HEK293 (cell line): ENCODE results near the gene ODF2.

Source experiments
- GFI1B ChIP-seq: fragments of 450-650 bp; formaldehyde crosslinking; IDR thresholded peaks from 2 replicates; pipeline ENCODE4 v1.5.1; 2016; ENCODE audit warnings: missing biosample characterization, missing genetic modification characterization
- GLI4 ChIP-seq: fragments of 450-650 bp; formaldehyde crosslinking; IDR thresholded peaks from 2 replicates; pipeline ENCODE4 v1.5.1; 2016; ENCODE audit warnings: missing biosample characterization, missing genetic modification characterization
- HOXD13 ChIP-seq: sonication (generic); formaldehyde crosslinking; IDR thresholded peaks from 2 replicates; pipeline ENCODE4 v1.8.0; 2022; ENCODE audit warnings: missing genetic modification reagents, borderline replicate concordance
- KLF8 ChIP-seq: fragments of 450-650 bp; formaldehyde crosslinking; IDR thresholded peaks from 2 replicates; pipeline ENCODE4 v1.5.1; 2016; ENCODE audit warnings: missing biosample characterization, missing genetic modification characterization
- MYNN ChIP-seq: fragments of 450-650 bp; formaldehyde crosslinking; IDR thresholded peaks from 2 replicates; pipeline ENCODE4 v1.5.1; 2016; ENCODE audit warnings: missing biosample characterization, missing genetic modification characterization, borderline replicate concordance
- MZF1 ChIP-seq: fragments of 450-650 bp; formaldehyde crosslinking; IDR thresholded peaks from 2 replicates; pipeline ENCODE4 v1.5.1; 2017; ENCODE audit warnings: missing biosample characterization, missing genetic modification characterization, borderline replicate concordance
- SCRT1 ChIP-seq: fragments of 450-650 bp; formaldehyde crosslinking; IDR thresholded peaks from 2 replicates; pipeline ENCODE4 v1.5.1; 2016; ENCODE audit warnings: missing biosample characterization, missing genetic modification characterization, borderline replicate concordance
- SP7 ChIP-seq: fragments of 450-650 bp; formaldehyde crosslinking; IDR thresholded peaks from 2 replicates; pipeline ENCODE4 v1.5.1; 2016; ENCODE audit warnings: missing biosample characterization, missing genetic modification characterization
- TSHZ1 ChIP-seq: fragments of 450-650 bp; formaldehyde crosslinking; IDR thresholded peaks from 2 replicates; pipeline ENCODE4 v1.5.1; 2016; ENCODE audit warnings: missing biosample characterization, missing genetic modification characterization, borderline replicate concordance
- ZNF114 ChIP-seq: fragments of 450-650 bp; formaldehyde crosslinking; IDR thresholded peaks from 2 replicates; pipeline ENCODE4 v1.5.0; 2017; ENCODE audit warnings: missing biosample characterization, missing genetic modification characterization
- ZNF16 ChIP-seq: fragments of 450-650 bp; formaldehyde crosslinking; IDR thresholded peaks from 2 replicates; pipeline ENCODE4 v1.5.1; 2016; ENCODE audit warnings: low read depth, missing biosample characterization, missing genetic modification characterization
- ZNF221 ChIP-seq: fragments of 450-650 bp; formaldehyde crosslinking; IDR thresholded peaks from 2 replicates; pipeline ENCODE4 v1.5.1; 2017; ENCODE audit warnings: missing biosample characterization, missing genetic modification characterization, borderline replicate concordance
- ZNF23 ChIP-seq: fragments of 450-650 bp; formaldehyde crosslinking; IDR thresholded peaks from 2 replicates; pipeline ENCODE4 v1.5.1; 2016; ENCODE audit warnings: missing biosample characterization, missing genetic modification characterization, borderline replicate concordance
- ZNF280C ChIP-seq: fragments of 450-650 bp; formaldehyde crosslinking; IDR thresholded peaks from 2 replicates; pipeline ENCODE4 v1.5.1; 2016; ENCODE audit warnings: missing biosample characterization, missing genetic modification characterization
- ZNF311 ChIP-seq: fragments of 450-650 bp; formaldehyde crosslinking; IDR thresholded peaks from 2 replicates; pipeline ENCODE4 v1.5.1; 2017; ENCODE audit warnings: missing biosample characterization, missing genetic modification characterization, borderline replicate concordance
- ZNF335 ChIP-seq: fragments of 450-650 bp; formaldehyde crosslinking; conservative IDR thresholded peaks from 2 replicates; pipeline ENCODE4 v1.5.1; 2016; ENCODE audit warnings: missing biosample characterization, missing genetic modification characterization
- ZNF433 ChIP-seq: fragments of 450-650 bp; formaldehyde crosslinking; IDR thresholded peaks from 2 replicates; pipeline ENCODE4 v1.5.1; 2016; ENCODE audit warnings: missing biosample characterization, missing genetic modification characterization, low read depth
- ZNF510 ChIP-seq: fragments of 450-650 bp; formaldehyde crosslinking; IDR thresholded peaks from 2 replicates; pipeline ENCODE4 v1.5.1; 2018; ENCODE audit warnings: mild to moderate bottlenecking, missing genetic modification characterization, missing biosample characterization; ENCODE audit not compliant: insufficient replicate concordance
- ZNF529 ChIP-seq: fragments of 450-650 bp; formaldehyde crosslinking; IDR thresholded peaks from 2 replicates; pipeline ENCODE4 v1.5.1; 2017; ENCODE audit warnings: missing genetic modification characterization, missing biosample characterization; ENCODE audit not compliant: insufficient replicate concordance
- ZNF571 ChIP-seq: fragments of 450-650 bp; formaldehyde crosslinking; IDR thresholded peaks from 2 replicates; pipeline ENCODE4 v1.5.0; 2017; ENCODE audit warnings: missing biosample characterization, missing genetic modification characterization
- ZNF600 ChIP-seq: fragments of 450-650 bp; formaldehyde crosslinking; IDR thresholded peaks from 2 replicates; pipeline ENCODE4 v1.5.1; 2016; ENCODE audit warnings: missing biosample characterization, missing genetic modification characterization
- ZNF626 ChIP-seq: fragments of 450-650 bp; sonication (Bioruptor Pico); formaldehyde crosslinking; IDR thresholded peaks from 2 replicates; pipeline ENCODE4 v1.5.1; 2018; ENCODE audit warnings: missing biosample characterization, missing genetic modification characterization, inconsistent platforms
- ZNF664 ChIP-seq: fragments of 450-650 bp; formaldehyde crosslinking; IDR thresholded peaks from 2 replicates; pipeline ENCODE4 v1.5.1; 2016; ENCODE audit warnings: missing biosample characterization, missing genetic modification characterization
- ZNF670 ChIP-seq: fragments of 450-650 bp; formaldehyde crosslinking; IDR thresholded peaks from 2 replicates; pipeline ENCODE4 v1.5.1; 2016; ENCODE audit warnings: missing biosample characterization, missing genetic modification characterization, low read depth
- ZNF701 ChIP-seq: fragments of 450-650 bp; formaldehyde crosslinking; IDR thresholded peaks from 2 replicates; pipeline ENCODE4 v1.5.1; 2016; ENCODE audit warnings: missing biosample characterization, missing genetic modification characterization
- ZNF768 ChIP-seq: fragments of 450-650 bp; formaldehyde crosslinking; IDR thresholded peaks from 2 replicates; pipeline ENCODE4 v1.5.1; 2018; ENCODE audit warnings: missing biosample characterization, mild to moderate bottlenecking, missing genetic modification characterization
- TF ChIP-seq, protein P1 (sequence below): fragments of 450-650 bp; formaldehyde crosslinking; IDR thresholded peaks from 2 replicates; pipeline ENCODE4 v1.5.1; 2016; ENCODE audit warnings: missing biosample characterization, missing genetic modification characterization
- TF ChIP-seq, protein P2 (sequence below): fragments of 450-650 bp; formaldehyde crosslinking; IDR thresholded peaks from 2 replicates; pipeline ENCODE4 v1.5.1; 2016; ENCODE audit warnings: missing biosample characterization, missing genetic modification characterization

The ODF2 gene

GRCh38 chr9:128504485-128505413 is 48.9 kb downstream of the ODF2 start, which contains the start of gene GLE1 (continued):
- TF ChIP-seq HOXD13 (CRISPR knock-in tag) (no peak), ZNF280C (tag by site-specific recombination) (no peak), GLI4 (tag by site-specific recombination) (no peak), ZNF664 (no peak), ZNF626 (no peak), ZNF221 (tag by site-specific recombination) (no peak), ZNF16 (tag by site-specific recombination) (no peak), ZNF701 (no peak), ZNF433 (tag by site-specific recombination) (no peak), ZNF311 (tag by site-specific recombination) (no peak), KLF8 (tag by site-specific recombination) (peak; percentile 77; the same call in 1 of the 2 replicates), MZF1 (tag by site-specific recombination) (no peak), TSHZ1 (tag by site-specific recombination) (no peak), SP7 (tag by site-specific recombination) (0 out of 2 replicates have a peak, but pooled peaks have one; percentile 40), ZNF529 (tag by site-specific recombination) (no peak), ZNF510 (tag by site-specific recombination) (no peak), ZNF600 (tag by site-specific recombination) (no peak; the same call in 1 of the 2 replicates), ZNF335 (tag by site-specific recombination) (peak; percentile 79), GFI1B (tag by site-specific recombination) (no peak), ZNF114 (tag by site-specific recombination) (no peak), MYNN (no peak), ZNF571 (tag by site-specific recombination) (no peak), ZNF23 (tag by site-specific recombination) (no peak), ZNF768 (tag by site-specific recombination) (no peak), SCRT1 (0 out of 2 replicates have a peak, but pooled peaks have one; percentile 33), ZNF670 (tag by site-specific recombination) (no peak)
- TF ChIP-seq, protein P1, sequence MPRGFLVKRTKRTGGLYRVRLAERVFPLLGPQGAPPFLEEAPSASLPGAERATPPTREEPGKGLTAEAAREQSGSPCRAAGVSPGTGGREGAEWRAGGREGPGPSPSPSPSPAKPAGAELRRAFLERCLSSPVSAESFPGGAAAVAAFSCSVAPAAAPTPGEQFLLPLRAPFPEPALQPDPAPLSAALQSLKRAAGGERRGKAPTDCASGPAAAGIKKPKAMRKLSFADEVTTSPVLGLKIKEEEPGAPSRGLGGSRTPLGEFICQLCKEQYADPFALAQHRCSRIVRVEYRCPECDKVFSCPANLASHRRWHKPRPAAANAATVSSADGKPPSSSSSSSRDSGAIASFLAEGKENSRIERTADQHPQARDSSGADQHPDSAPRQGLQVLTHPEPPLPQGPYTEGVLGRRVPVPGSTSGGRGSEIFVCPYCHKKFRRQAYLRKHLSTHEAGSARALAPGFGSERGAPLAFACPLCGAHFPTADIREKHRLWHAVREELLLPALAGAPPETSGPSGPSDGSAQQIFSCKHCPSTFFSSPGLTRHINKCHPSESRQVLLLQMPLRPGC = no peak
- TF ChIP-seq, protein P2, sequence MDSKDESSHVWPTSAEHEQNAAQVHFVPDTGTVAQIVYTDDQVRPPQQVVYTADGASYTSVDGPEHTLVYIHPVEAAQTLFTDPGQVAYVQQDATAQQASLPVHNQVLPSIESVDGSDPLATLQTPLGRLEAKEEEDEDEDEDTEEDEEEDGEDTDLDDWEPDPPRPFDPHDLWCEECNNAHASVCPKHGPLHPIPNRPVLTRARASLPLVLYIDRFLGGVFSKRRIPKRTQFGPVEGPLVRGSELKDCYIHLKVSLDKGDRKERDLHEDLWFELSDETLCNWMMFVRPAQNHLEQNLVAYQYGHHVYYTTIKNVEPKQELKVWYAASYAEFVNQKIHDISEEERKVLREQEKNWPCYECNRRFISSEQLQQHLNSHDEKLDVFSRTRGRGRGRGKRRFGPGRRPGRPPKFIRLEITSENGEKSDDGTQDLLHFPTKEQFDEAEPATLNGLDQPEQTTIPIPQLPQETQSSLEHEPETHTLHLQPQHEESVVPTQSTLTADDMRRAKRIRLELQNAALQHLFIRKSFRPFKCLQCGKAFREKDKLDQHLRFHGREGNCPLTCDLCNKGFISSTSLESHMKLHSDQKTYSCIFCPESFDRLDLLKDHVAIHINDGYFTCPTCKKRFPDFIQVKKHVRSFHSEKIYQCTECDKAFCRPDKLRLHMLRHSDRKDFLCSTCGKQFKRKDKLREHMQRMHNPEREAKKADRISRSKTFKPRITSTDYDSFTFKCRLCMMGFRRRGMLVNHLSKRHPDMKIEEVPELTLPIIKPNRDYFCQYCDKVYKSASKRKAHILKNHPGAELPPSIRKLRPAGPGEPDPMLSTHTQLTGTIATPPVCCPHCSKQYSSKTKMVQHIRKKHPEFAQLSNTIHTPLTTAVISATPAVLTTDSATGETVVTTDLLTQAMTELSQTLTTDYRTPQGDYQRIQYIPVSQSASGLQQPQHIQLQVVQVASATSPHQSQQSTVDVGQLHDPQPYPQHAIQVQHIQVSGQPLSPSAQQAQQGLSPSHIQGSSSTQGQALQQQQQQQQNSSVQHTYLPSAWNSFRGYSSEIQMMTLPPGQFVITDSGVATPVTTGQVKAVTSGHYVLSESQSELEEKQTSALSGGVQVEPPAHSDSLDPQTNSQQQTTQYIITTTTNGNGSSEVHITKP (tag by site-specific recombination) = peak; percentile 74
